Osteoblast (primary cell): ENCODE results near the gene MACO1. TPM values are rescaled to one million over a fixed set of nuclear protein-coding genes. Genes with fewer than 3 reads are reported as not detected.

ENCODE experiments used
- DNase-seq: peaks from one replicate; pipeline ENCODE4 v3.0.0; 2011; ENCODE audit warnings: low spot score, mixed read lengths; ENCODE audit not compliant: insufficient read length; ENCODE audit errors: missing footprints
- H2AFZ ChIP-seq: 2 replicates; pipeline ENCODE4 v1.6.0; 2011; ENCODE audit warnings: mild to moderate bottlenecking, low read length
- H3K27ac ChIP-seq: 2 replicates; pipeline ENCODE4 v1.5.1; 2011; ENCODE audit warnings: mild to moderate bottlenecking, low read depth, low read length, moderate library complexity
- H3K27me3 ChIP-seq: 2 replicates; pipeline ENCODE4 v1.6.0; 2012; ENCODE audit warnings: mild to moderate bottlenecking, control low read depth, inconsistent platforms, low read length, moderate library complexity; ENCODE audit not compliant: insufficient read depth
- H3K36me3 ChIP-seq: 2 replicates; pipeline ENCODE4 v1.5.1; 2011; ENCODE audit warnings: mild to moderate bottlenecking, low read length, control low read depth, moderate library complexity; ENCODE audit not compliant: insufficient read depth
- H3K4me1 ChIP-seq: 2 replicates; pipeline ENCODE4 v1.5.1; 2011; ENCODE audit warnings: mild to moderate bottlenecking, low read length, control low read depth, moderate library complexity; ENCODE audit not compliant: insufficient read depth
- H3K4me2 ChIP-seq: 2 replicates; pipeline ENCODE4 v1.6.0; 2011; ENCODE audit warnings: mild to moderate bottlenecking, low read length; ENCODE audit not compliant: insufficient read depth
- H3K4me3 ChIP-seq: fragments of 200-600 bp; sonication (generic); 3 replicates; pipeline ENCODE4 v1.5.1; 2012; ENCODE audit warnings: mild to moderate bottlenecking, low read length, inconsistent platforms; ENCODE audit not compliant: insufficient read depth
- H3K79me2 ChIP-seq: 2 replicates; pipeline ENCODE4 v1.6.0; 2012; ENCODE audit warnings: mild to moderate bottlenecking, low read length, control low read depth, inconsistent platforms; ENCODE audit not compliant: insufficient read depth
- H3K9me3 ChIP-seq: 2 replicates; pipeline ENCODE4 v1.5.1; 2011; ENCODE audit warnings: low read depth, low read length, control low read depth
- H4K20me1 ChIP-seq: 2 replicates; pipeline ENCODE4 v1.6.0; 2012; ENCODE audit warnings: mild to moderate bottlenecking, low read length, control low read depth; ENCODE audit not compliant: insufficient read depth
- CTCF ChIP-seq: IDR thresholded peaks from 2 replicates; pipeline ENCODE4 v1.5.1; 2011; ENCODE audit warnings: mild to moderate bottlenecking, low read depth, low read length, moderate library complexity; ENCODE audit errors: extremely low read depth
- total RNA-seq: library from RNA; depleted of rRNA; stranded (reverse); fragments of >200 nt; gene quantifications from 2 replicates; pipeline ENCODE4 v1.2.3, GENCODE V29; 2012

The MACO1 gene
- total RNA-seq, 1 donor: 35.5 TPM

GRCh38 chr1:25430967-25431881 is 527 bp downstream of the MACO1 start:
- no peak for TF ChIP-seq CTCF
- no peak for DNase-seq
- H3K27me3 ChIP-seq: no peaks in the 10 kb centered on the region

GRCh38 chr1:25431955-25432719 is 1.4 kb downstream of the MACO1 start:
- H3K27ac ChIP-seq: no peak overlapping the region
- peaks cover 43% of the 10 kb centered on the region for H3K4me1 ChIP-seq
- H3K9me3 ChIP-seq: no peaks in the 10 kb centered on the region
- H3K79me2 ChIP-seq: peaks cover 60% of the 10 kb centered on the region
- peak; percentile 79 for DNase-seq
- peak overlapping the region; percentile 94 for H3K4me2 ChIP-seq
- H3K27me3 ChIP-seq: no peaks in the 10 kb centered on the region
- H4K20me1 ChIP-seq: peaks cover 16% of the 10 kb centered on the region
- peak overlapping the region; percentile 91 for H3K4me3 ChIP-seq
- no peak overlapping the region for H2AFZ ChIP-seq
- H3K36me3 ChIP-seq: no peaks in the 10 kb centered on the region
- TF ChIP-seq CTCF: no peak

More at GRCh38 chr1:25430967-25431881, 527 bp downstream of the MACO1 start:
- H3K79me2 ChIP-seq: peaks cover 52% of the 10 kb centered on the region
- H3K4me3 ChIP-seq: peak overlapping the region; percentile 91
- H3K9me3 ChIP-seq: no peaks in the 10 kb centered on the region
- H3K27ac ChIP-seq: peak overlapping the region; percentile 49
- peaks cover 39% of the 10 kb centered on the region for H3K4me1 ChIP-seq
- no peaks in the 10 kb centered on the region for H3K36me3 ChIP-seq
- H2AFZ ChIP-seq: peak overlapping the region; percentile 81
- peak overlapping the region; percentile 94 for H3K4me2 ChIP-seq
- H4K20me1 ChIP-seq: peaks cover 16% of the 10 kb centered on the region

- peak overlapping the region; percentile 94 for H3K4me2 ChIP-seq
- peaks cover 43% of the 10 kb centered on the region for H3K4me1 ChIP-seq
Observed at GRCh38 chr1:25432749-25433388, 2.2 kb downstream of the MACO1 start.

More at GRCh38 chr1:25432749-25433388, 2.2 kb downstream of the MACO1 start:
- Histone ChIP-seq H3K9me3 (no peaks in the 10 kb centered on the region), H3K36me3 (no peaks in the 10 kb centered on the region), H3K79me2 (peaks cover 68% of the 10 kb centered on the region), H3K27me3 (no peaks in the 10 kb centered on the region), H2AFZ (no peak overlapping the region), H3K27ac (no peak overlapping the region), H4K20me1 (peaks cover 22% of the 10 kb centered on the region), H3K4me3 (peak overlapping the region; percentile 91)
- no peak for DNase-seq
- no peak for TF ChIP-seq CTCF
